SK-N-SH treated with all-trans-retinoic acid at 6 μM for 48 hours (cell line): Measurements from ENCODE around the gene CDC42EP2.

Source experiments
- ATAC-seq: fragments of 200-7000 bp; cut with Tn5 transposase; 3 replicates; pipeline ENCODE4 v1.9.1; 2020; ENCODE audit warnings: mild to moderate bottlenecking, moderate library complexity
- ARNTL ChIP-seq: fragments of 450-650 bp; formaldehyde crosslinking; IDR thresholded peaks from 2 replicates; pipeline ENCODE4 v1.5.0; 2020; ENCODE audit warnings: low read depth, mild to moderate bottlenecking, moderate library complexity, borderline replicate concordance
- BACH2 ChIP-seq: fragments of 250-450 bp; sonication (Bioruptor Pico); IDR thresholded peaks from 2 replicates; pipeline ENCODE4 v1.9.0; 2021; ENCODE audit warnings: mild to moderate bottlenecking, borderline replicate concordance
- CSDC2 ChIP-seq: fragments of 250-450 bp; sonication (Bioruptor Pico); IDR thresholded peaks from 2 replicates; pipeline ENCODE4 v1.5.0; 2020; ENCODE audit warnings: mild to moderate bottlenecking, moderate library complexity
- ESRRG ChIP-seq: fragments of 250-450 bp; sonication (Bioruptor Pico); IDR thresholded peaks from 2 replicates; pipeline ENCODE4 v1.6.1; 2021; ENCODE audit warnings: mild to moderate bottlenecking
- OSR1 ChIP-seq: fragments of 250-450 bp; sonication (Bioruptor Pico); IDR thresholded peaks from 2 replicates; pipeline ENCODE4 v1.8.0; 2022; ENCODE audit warnings: moderate library complexity, mild to moderate bottlenecking, inconsistent platforms
- PPARA ChIP-seq: fragments of 250-450 bp; sonication (Bioruptor Pico); IDR thresholded peaks from 2 replicates; pipeline ENCODE4 v1.5.0; 2020; ENCODE audit warnings: mild to moderate bottlenecking, borderline replicate concordance
- RARB ChIP-seq: fragments of 250-450 bp; sonication (Bioruptor Pico); IDR thresholded peaks from 2 replicates; pipeline ENCODE4 v1.8.0; 2021; ENCODE audit warnings: mild to moderate bottlenecking, moderate library complexity
- SNAI2 ChIP-seq: fragments of 250-450 bp; sonication (Bioruptor Pico); IDR thresholded peaks from 2 replicates; pipeline ENCODE4 v1.5.0; 2020; ENCODE audit warnings: mild to moderate bottlenecking, moderate library complexity
- TCF4 ChIP-seq: fragments of 250-450 bp; sonication (Bioruptor Pico); IDR thresholded peaks from 2 replicates; pipeline ENCODE4 v1.8.0; 2021; ENCODE audit warnings: mild to moderate bottlenecking, moderate library complexity, borderline replicate concordance
- TOX ChIP-seq: fragments of 250-450 bp; sonication (Bioruptor Pico); IDR thresholded peaks from 2 replicates; pipeline ENCODE4 v1.8.0; 2021; ENCODE audit warnings: mild to moderate bottlenecking, moderate library complexity, borderline replicate concordance
- ZC3H10 ChIP-seq: fragments of 250-450 bp; sonication (Bioruptor Pico); IDR thresholded peaks from 2 replicates; pipeline ENCODE4 v1.5.1; 2021; ENCODE audit warnings: mild to moderate bottlenecking, moderate library complexity
- ZFP3 ChIP-seq: fragments of 250-450 bp; sonication (Bioruptor Pico); IDR thresholded peaks from 2 replicates; pipeline ENCODE4 v1.5.0; 2020; ENCODE audit warnings: mild to moderate bottlenecking, moderate library complexity
- ZFP30 ChIP-seq: fragments of 450-650 bp; formaldehyde crosslinking; IDR thresholded peaks from 2 replicates; pipeline ENCODE4 v1.5.0; 2022; ENCODE audit warnings: mild to moderate bottlenecking, moderate library complexity
- ZNF565 ChIP-seq: fragments of 450-650 bp; formaldehyde crosslinking; conservative IDR thresholded peaks from 2 replicates; pipeline ENCODE4 v1.5.0; 2020; ENCODE audit warnings: low read depth, mild to moderate bottlenecking, moderate library complexity
- ZNF8 ChIP-seq: fragments of 450-650 bp; formaldehyde crosslinking; IDR thresholded peaks from 2 replicates; pipeline ENCODE4 v1.5.0; 2020; ENCODE audit warnings: mild to moderate bottlenecking, moderate library complexity
- TF ChIP-seq, protein P1 (sequence below): fragments of 250-450 bp; sonication (Bioruptor Pico); IDR thresholded peaks from 2 replicates; pipeline ENCODE4 v1.8.0; 2021; ENCODE audit warnings: low read depth, mild to moderate bottlenecking, moderate library complexity, borderline replicate concordance
- TF ChIP-seq, protein P2 (sequence below): fragments of 250-450 bp; sonication (Bioruptor Pico); IDR thresholded peaks from 2 replicates; pipeline ENCODE4 v1.5.1; 2021; ENCODE audit warnings: mild to moderate bottlenecking, moderate library complexity
- TF ChIP-seq, protein P3 (sequence below): fragments of 250-450 bp; sonication (Bioruptor Pico); IDR thresholded peaks from 2 replicates; pipeline ENCODE4 v1.5.0; 2020; ENCODE audit warnings: mild to moderate bottlenecking, moderate library complexity

Gene CDC42EP2

DNA sequence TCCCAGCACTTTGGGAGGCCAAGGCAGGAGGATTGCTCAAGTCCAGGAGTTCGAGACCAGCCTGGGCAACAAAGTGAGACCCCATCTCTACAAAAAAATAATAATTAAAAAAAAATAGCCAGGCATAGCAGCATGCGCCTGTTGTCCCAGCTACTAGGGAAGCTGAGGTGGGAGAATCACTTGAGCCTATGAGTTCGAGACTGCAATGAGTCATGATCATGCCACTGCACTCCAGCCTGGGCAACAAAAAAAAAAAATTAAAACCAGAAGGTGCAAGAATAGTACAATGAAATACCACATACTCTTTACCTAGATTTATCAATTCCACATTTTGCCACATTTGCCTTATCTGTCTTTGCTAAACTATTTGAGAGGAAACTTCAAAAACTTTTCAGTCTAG lies 27.2 kb downstream of the CDC42EP2 start:
- peak; percentile 30; the same call in 1 of the 3 replicates for ATAC-seq
- TF ChIP-seq, protein P1, sequence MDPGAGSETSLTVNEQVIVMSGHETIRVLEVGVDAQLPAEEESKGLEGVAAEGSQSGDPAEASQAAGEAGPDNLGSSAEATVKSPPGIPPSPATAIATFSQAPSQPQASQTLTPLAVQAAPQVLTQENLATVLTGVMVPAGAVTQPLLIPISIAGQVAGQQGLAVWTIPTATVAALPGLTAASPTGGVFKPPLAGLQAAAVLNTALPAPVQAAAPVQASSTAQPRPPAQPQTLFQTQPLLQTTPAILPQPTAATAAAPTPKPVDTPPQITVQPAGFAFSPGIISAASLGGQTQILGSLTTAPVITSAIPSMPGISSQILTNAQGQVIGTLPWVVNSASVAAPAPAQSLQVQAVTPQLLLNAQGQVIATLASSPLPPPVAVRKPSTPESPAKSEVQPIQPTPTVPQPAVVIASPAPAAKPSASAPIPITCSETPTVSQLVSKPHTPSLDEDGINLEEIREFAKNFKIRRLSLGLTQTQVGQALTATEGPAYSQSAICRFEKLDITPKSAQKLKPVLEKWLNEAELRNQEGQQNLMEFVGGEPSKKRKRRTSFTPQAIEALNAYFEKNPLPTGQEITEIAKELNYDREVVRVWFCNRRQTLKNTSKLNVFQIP (CRISPR knock-in tag): no peak
- TF ChIP-seq ZC3H10 (CRISPR knock-in tag) (no peak), PPARA (no peak), OSR1 (no peak), ZNF565 (CRISPR knock-in tag) (no peak), BACH2 (no peak), CSDC2 (CRISPR knock-in tag) (no peak), ESRRG (CRISPR knock-in tag) (no peak)
- TF ChIP-seq, protein P2, sequence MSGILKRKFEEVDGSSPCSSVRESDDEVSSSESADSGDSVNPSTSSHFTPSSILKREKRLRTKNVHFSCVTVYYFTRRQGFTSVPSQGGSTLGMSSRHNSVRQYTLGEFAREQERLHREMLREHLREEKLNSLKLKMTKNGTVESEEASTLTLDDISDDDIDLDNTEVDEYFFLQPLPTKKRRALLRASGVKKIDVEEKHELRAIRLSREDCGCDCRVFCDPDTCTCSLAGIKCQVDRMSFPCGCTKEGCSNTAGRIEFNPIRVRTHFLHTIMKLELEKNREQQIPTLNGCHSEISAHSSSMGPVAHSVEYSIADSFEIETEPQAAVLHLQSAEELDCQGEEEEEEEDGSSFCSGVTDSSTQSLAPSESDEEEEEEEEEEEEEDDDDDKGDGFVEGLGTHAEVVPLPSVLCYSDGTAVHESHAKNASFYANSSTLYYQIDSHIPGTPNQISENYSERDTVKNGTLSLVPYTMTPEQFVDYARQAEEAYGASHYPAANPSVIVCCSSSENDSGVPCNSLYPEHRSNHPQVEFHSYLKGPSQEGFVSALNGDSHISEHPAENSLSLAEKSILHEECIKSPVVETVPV (CRISPR knock-in tag): no peak

DNA sequence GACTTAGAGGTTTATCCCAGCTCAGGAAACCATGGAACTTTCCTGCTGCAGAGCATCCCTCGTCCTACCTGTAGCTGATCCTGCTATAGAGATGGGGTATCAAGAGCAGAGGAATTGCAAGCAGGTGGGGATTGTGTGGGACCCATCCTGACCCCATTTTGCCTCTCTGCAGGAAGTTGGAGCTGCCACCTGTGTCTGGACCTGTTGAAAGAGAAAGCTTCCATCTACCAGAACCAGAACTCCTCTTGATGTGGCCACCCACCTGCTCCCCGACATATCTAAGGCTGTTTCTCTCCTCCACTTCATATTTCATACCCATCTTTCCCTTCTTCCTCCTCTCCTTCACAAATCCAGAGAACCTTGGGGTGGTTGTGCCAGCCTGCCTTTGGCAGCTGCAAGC lies 36.8 kb downstream of the CDC42EP2 start:
- TF ChIP-seq ZFP3 (CRISPR knock-in tag) (no peak), PPARA (no peak), TCF4 (CRISPR knock-in tag) (no peak), ZC3H10 (CRISPR knock-in tag) (no peak), ZFP30 (no peak), RARB (CRISPR knock-in tag) (no peak), OSR1 (no peak), ARNTL (CRISPR knock-in tag) (no peak), ESRRG (CRISPR knock-in tag) (no peak), TOX (CRISPR knock-in tag) (no peak), ZNF8 (CRISPR knock-in tag) (no peak)
- TF ChIP-seq, protein P3, sequence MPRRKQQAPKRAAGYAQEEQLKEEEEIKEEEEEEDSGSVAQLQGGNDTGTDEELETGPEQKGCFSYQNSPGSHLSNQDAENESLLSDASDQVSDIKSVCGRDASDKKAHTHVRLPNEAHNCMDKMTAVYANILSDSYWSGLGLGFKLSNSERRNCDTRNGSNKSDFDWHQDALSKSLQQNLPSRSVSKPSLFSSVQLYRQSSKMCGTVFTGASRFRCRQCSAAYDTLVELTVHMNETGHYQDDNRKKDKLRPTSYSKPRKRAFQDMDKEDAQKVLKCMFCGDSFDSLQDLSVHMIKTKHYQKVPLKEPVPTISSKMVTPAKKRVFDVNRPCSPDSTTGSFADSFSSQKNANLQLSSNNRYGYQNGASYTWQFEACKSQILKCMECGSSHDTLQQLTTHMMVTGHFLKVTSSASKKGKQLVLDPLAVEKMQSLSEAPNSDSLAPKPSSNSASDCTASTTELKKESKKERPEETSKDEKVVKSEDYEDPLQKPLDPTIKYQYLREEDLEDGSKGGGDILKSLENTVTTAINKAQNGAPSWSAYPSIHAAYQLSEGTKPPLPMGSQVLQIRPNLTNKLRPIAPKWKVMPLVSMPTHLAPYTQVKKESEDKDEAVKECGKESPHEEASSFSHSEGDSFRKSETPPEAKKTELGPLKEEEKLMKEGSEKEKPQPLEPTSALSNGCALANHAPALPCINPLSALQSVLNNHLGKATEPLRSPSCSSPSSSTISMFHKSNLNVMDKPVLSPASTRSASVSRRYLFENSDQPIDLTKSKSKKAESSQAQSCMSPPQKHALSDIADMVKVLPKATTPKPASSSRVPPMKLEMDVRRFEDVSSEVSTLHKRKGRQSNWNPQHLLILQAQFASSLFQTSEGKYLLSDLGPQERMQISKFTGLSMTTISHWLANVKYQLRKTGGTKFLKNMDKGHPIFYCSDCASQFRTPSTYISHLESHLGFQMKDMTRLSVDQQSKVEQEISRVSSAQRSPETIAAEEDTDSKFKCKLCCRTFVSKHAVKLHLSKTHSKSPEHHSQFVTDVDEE (CRISPR knock-in tag): no peak
- TF ChIP-seq, protein P1 (CRISPR knock-in tag): no peak
- ATAC-seq: no peak

DNA sequence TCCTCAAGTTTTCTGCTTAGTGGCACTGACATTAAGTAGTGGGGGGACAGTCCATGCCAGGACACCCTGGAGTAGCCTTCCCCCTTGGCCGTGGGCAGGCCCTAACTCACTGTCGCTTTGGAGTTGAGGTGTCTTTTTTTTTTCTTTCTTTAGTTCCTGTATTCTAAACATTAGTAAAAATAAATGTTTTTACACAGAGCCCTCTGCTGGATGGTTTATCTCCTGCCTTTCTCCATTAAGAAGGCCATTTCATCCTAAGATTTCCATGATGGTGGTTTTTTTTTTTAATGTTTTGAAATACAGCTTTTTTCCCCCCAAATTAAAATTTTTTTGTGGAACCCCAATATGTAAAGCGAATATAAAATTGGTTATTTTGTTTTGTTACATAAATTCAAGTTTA lies 38.1 kb downstream of the CDC42EP2 start:
- ATAC-seq: no peak
- TF ChIP-seq ARNTL (CRISPR knock-in tag) (no peak), ZNF565 (CRISPR knock-in tag) (no peak), RARB (CRISPR knock-in tag) (no peak), SNAI2 (no peak), BACH2 (no peak), ZFP30 (no peak), ESRRG (CRISPR knock-in tag) (no peak), ZNF8 (CRISPR knock-in tag) (no peak), ZC3H10 (CRISPR knock-in tag) (no peak)
- TF ChIP-seq, protein P1 (CRISPR knock-in tag): no peak
- TF ChIP-seq, protein P2 (CRISPR knock-in tag): no peak
